ENCODE measurements around the gene RASL10A.

RASL10A gene

GRCh38 chr22:29301716-29302401 is 13.6 kb downstream of the RASL10A start:
- DNase-seq, result no peak

- no peak for DNase-seq
These were observed 14.5 kb downstream of the RASL10A start for GRCh38 chr22:29300807-29301601.

- DNase-seq, result no peak
These were observed 15.1 kb downstream of the RASL10A start for GRCh38 chr22:29300467-29300806.

- DNase-seq, result no peak
These were observed 16.2 kb downstream of the RASL10A start for GRCh38 chr22:29299136-29299900.

- no peak for DNase-seq
These were observed 16.9 kb downstream of the RASL10A start for GRCh38 chr22:29298641-29299040.

GRCh38 chr22:29292379-29292778 is 23.1 kb downstream of the RASL10A start:
- DNase-seq, result no peak

GRCh38 chr22:29291215-29291614 is 24.3 kb downstream of the RASL10A start:
- DNase-seq, result no peak

- DNase-seq, result no peak
These were observed 25.4 kb downstream of the RASL10A start for GRCh38 chr22:29290061-29290460.

GRCh38 chr22:29288837-29289236 is 26.7 kb downstream of the RASL10A start:
- DNase-seq, result no peak

GRCh38 chr22:29284196-29284595 is 31.3 kb downstream of the RASL10A start:
- no peak for DNase-seq

GRCh38 chr22:29277927-29278326 is 37.6 kb downstream of the RASL10A start:
- no peak for DNase-seq

- no peak for DNase-seq
These were observed 39.5 kb downstream of the RASL10A start for GRCh38 chr22:29275819-29276565.

GRCh38 chr22:29275167-29275566 is 40.3 kb downstream of the RASL10A start:
- no peak for DNase-seq

GRCh38 chr22:29272624-29273023 is 42.9 kb downstream of the RASL10A start:
- DNase-seq, result no peak

GRCh38 chr22:29270475-29271271 is 44.8 kb downstream of the RASL10A start:
- DNase-seq, result no peak

GRCh38 chr22:29269731-29270474 is 45.6 kb downstream of the RASL10A start:
- no peak for DNase-seq

GRCh38 chr22:29269230-29269604 is 46.3 kb downstream of the RASL10A start:
- no peak for DNase-seq

GRCh38 chr22:29268511-29269229 is 46.8 kb downstream of the RASL10A start:
- DNase-seq, result no peak

- DNase-seq, result peak; percentile 77
These were observed 47.5 kb downstream of the RASL10A start, which contains the start of the genes EWSR1 and RHBDD3 for GRCh38 chr22:29267858-29268510. EWSR1 (plus strand) TSS chr22:29268268; CDS start chr22:29268337, 69 bp downstream. RHBDD3 (minus strand) TSS chr22:29267981; CDS start chr22:29265626, 2,355 bp downstream.

- no peak for DNase-seq
These were observed 48.0 kb downstream of the RASL10A start for GRCh38 chr22:29267462-29267857.
